UCSD-AML1 (cell line): Measurements from ENCODE around the gene DOK7.
"Not testable (repeated sequence)": the region's sequence is repeated elsewhere in the genome, so short reads cannot be mapped to it uniquely, and the experiment has no call there.

Experiments used
- DNase-seq: peaks from one replicate; lab custom pipeline; 2025; ENCODE audit not compliant: unreplicated experiment; lab: John Stamatoyannopoulos, UW

DOK7 gene

GRCh38 chr4:3501126-3501824 is 38.2 kb downstream of the DOK7 start:
- no peak for DNase-seq

DNA sequence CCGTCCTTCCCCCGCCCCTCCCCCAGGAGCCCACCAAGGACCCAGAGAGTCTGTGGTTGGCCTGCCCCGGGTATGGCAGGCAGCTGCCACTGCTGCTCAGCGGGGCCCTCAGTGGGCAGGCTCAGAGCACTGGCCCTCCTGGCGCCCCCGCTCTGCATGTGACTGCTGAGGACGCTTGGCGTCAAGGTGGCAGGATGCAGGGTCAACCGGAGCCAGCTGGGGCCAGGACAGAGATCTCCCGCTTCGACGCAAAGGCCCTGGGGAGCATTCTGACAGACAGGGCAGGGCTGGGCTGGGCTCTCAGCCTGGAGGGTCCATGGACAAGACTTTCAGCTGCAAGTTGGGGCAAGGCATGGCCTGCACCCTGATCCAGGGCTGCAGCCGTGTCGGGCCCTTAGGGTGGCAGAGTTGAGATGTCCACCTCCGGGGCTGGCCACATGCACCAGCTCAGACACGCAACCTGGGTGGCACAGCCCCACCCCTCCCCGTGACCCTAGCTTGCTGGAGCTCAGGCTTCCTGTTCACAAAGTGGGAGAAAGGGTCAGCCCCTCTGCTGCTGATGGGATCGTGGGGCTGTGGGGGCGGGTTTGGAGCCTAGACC is 38.8 kb downstream of the DOK7 start:
- DNase-seq = no peak

DNA sequence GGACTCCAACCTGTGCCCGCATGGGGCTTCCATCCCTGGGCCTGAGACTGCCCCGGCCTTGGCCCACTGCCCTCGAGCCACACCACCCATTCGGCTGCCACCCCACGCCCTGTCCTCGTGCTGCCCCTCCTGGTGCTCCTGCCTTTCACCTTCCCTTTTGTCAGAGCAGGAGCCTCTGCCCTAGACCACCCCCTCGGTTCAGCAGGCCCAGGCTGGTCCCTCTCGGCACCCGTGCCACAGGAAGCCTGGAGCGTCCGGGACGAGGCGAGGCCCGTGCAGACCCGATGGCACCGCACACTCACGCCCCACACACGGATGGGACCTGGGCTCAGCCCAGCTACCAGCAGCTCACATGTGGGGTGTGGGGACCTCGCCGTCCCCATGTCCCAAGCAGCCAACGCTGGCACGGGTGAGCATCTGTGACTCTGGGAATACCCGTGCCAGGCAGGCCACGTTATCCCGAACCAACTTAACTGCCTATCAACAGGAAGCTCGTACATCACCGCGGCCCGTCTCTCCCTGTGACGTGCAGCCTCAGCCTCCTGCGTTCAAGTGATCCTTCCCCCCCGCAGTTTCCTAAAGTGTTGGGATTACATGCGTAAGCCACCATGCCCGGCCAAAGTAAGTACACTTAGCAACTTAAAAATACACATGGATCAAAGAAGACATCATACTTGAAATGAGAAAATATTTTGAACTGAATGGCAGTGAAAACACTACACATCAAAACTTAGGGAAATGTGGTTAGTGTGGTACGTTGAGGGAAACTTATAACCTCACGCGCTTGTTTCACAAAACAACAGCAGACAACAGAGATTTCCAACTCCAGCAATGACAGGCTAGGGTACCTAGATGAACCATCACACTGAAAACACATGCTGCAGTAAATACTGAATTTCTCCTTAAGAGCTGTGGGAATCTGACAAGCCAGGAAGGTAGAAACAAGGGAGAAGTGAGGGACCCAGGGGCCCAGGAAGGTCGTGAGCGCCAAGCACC is 40.1 kb downstream of the DOK7 start:
- DNase-seq = no peak

GRCh38 chr4:3505231-3505630 is 42.1 kb downstream of the DOK7 start:
- no peak for DNase-seq

DNA sequence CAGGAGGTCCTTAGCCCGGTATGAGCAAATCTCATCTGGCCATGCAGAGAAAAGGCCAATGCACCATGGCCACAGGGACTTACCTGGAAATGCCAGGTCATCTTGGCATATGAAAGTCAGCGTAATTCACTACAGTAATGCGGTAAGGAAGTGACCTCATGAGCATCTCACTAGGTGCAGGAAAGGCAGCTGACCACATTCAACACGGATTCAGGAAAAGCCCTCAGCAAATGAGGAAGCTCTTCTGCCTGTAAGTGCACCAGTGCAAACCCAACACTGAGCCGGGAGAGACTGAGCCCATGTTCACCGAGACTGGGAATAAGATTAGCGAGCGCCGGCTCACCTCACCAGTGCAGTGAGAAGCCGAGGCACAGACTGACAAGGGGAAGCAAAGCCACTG is 45.4 kb downstream of the DOK7 start:
- no peak for DNase-seq

DNA sequence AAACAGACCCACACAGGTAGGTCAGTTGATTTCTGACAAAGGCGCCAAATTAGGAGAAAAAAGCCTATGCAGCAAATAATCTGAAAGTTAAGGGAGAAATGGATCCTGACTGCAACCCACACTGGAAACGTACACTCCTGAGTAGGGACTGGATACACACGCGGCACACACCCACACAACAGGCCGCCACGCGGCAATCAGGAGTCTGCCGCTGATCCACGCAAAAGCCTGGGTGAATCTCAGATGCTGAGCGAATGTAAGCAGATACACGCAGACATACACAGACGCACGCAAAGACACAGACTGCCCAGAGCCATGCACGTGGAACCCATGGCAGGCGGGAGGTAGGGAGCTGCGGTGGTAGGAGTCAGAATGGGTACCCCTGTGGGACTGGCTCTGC is 47.4 kb downstream of the DOK7 start:
- DNase-seq = no peak

DNA sequence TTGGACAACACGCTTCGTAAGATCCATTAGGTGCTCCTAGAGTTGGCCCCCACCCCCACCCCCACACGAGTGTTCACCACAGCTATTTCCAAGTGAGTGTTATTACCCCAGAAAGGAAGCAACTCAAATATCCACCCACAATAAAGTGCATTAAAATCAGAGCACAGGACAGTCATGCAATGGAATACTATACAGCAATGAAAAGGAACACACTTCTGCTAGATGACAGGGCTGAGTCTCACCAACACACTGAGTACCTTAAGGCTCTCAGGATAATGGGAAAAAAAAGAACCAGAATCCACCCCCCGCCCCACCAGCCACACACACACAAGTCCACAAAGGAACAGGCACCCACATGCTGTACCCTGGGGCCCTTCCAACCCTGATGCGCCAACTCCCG is 48.1 kb downstream of the DOK7 start:
- DNase-seq = no peak

- DNase-seq = not testable (repeated sequence)
Measured at GRCh38 chr4:3511601-3512000, 48.5 kb downstream of the DOK7 start.

DNA sequence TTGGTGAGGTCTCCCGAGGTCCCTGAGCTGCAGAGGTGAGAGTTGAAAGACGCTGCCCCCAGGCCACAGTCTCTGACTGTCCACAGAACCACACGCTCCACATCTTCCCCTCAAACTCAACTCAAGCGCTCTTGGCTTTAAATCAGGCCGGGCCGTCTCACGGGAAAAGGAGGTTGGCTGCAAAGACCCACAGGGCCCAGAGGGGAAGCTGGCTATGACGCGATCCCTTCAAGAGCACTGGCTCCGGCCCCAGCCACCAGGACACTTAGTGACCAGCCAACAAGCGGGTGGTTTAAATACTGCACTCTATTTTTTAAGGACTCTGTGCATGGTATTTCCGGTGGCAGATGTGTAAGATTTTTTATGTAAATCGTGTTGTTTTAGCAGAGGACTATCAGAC is 49.2 kb downstream of the DOK7 start:
- DNase-seq = no peak

GRCh38 chr4:3512719-3513118 is 49.6 kb downstream of the DOK7 start:
- no peak for DNase-seq

- DNase-seq = no peak
Measured at GRCh38 chr4:3513807-3514206, 50.7 kb downstream of the DOK7 start.

GRCh38 chr4:3514221-3514780 is 51.2 kb downstream of the DOK7 start:
- no peak for DNase-seq

DNA sequence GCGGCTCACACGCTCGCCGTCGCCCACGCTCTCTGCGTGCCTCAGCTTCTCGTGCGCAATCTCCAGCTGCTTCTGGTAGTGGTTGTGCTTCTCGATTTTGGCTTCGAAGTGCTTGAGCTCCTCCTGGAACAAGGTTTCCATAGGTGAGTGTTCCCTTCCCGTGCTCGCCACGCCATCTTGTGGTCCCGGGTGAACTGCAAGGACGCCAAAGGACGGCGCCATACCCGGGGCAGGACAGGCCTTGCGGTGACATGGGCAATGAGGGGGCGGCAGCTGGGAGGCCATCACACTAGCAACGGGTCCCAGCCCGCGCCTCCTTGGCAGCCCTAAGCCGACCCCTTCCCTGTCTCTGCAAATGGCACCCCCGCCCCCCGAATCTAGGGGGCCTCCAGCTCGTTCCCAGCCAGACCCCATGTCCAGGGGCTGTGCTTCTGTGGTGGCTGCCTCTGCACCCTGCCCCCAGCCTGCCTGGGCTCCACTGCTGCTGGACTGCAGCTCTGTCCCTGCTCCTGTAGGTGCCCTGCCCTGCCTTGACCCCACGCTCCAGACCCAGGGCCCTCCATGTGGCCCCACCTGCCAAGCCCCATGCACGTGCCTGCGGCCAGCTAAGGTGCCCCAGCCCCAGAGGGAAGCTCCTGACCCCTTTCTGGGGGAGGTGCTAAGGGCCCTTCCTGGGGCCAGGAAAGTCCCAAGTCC is 51.8 kb downstream of the DOK7 start:
- DNase-seq = no peak

- no peak for DNase-seq
Measured at GRCh38 chr4:3515646-3516045, 52.5 kb downstream of the DOK7 start.

- no peak for DNase-seq
Measured at GRCh38 chr4:3516061-3516835, 53.1 kb downstream of the DOK7 start.

- no peak for DNase-seq
Measured at GRCh38 chr4:3516836-3517730, 54.0 kb downstream of the DOK7 start.

GRCh38 chr4:3517731-3518510 is 54.8 kb downstream of the DOK7 start:
- DNase-seq = no peak

DNA sequence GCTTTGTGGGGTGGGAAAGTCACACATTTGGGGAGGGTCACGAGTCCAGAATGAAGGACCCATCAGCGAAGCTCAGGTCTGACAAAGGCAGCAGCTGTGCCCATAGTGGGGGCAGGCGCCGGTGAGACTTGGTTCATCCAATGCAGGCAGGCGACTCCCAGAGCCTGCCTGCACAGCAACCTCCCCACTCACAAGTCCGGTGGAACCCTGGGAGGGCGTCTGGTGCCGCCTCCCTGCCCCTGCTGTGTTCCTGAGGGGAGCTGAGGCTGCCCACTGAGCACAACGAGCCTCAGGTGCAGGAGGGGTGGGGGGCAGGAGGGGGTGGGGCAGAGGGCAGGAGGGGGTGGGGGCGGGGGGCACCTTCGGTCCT is 55.4 kb downstream of the DOK7 start:
- no peak for DNase-seq
